HG02840 (cell line): ENCODE results near the gene EPC2.
"Not testable (repeated sequence)": the region's sequence is repeated elsewhere in the genome, so short reads cannot be mapped to it uniquely, and the experiment has no call there.

Experiments used
- ATAC-seq: cut with Tn5 transposase; IDR thresholded peaks from one replicate; pipeline ENCODE4 v1.9.1; 2021; ENCODE audit warnings: mild to moderate bottlenecking, moderate library complexity, moderate number of reproducible peaks; ENCODE audit not compliant: unreplicated experiment, low FRiP score

EPC2 gene

DNA sequence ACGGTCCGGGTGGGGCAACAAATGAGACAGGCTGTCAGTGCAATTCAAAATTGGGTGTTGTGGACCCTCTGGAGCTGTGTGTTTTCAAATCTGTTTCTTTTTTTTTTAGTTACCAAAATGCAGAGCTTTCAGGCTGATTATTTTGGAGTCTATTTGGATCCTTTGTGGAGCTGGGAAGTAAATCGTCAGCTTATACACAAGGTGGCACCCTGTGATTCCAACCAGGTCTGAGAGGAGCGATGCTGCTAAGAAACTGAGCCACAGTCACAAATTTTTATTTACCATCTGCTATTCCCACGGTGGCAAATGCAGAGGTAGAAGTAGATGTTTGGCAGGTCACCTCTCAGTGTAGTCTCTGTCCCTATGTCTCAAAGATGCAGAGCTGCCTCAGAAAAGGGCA, 3.8 kb upstream of the EPC2 start:
- no peak for ATAC-seq

DNA sequence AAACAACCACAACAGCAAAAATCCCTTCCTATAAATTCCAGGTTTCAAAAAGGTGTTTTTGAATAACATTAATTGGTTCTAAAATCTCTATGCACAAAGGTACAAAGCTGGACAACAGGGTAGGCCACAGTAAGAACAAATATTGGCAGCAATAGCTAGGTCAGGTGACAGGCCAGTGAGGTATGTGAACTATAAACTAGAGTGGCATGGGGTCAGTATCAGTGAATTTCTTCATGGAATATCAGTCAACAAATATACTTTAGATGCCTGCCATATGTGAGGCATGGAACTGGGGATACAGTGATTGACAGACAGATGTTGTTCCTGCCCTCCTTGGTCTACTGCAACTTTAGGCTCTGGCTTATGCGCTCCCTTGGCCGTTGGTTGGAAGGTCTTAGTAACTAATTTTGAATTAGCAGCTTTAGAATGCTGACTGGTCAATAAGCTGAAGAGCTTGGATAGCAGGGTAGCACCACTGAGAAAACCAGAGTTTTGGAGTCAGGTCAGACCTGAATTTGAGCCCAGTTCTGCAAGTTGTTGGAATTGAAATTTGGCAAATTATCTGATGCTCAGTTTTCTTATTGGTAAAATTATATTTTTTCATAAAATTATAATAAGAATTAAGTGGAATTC, 2.3 kb upstream of the EPC2 start:
- ATAC-seq: no peak

DNA sequence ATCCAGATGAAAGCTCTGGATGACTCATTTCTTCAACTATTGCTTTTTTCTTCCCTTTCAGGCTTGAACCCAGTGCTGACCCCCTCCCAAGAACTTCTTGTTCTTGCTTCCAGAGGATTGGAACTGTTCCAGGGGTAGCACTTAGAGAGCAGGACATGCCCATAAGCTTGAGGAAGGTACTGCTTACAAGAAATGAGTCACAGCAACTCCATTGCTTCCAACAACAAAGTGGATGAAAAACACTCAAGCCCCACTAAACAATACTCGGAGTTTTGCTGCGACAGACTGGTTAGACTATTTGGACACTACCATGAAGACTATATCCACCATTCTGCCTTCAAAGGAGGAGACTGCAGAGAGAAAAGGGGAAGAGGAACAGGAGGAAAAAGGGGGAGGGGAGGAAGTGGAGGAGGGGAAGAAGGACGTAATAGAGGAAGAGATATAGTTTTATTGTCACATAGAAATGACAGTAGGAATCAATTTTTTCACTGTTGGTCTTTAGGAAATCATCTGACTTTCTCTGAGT, 1.6 kb upstream of the EPC2 start:
- ATAC-seq: no peak

DNA sequence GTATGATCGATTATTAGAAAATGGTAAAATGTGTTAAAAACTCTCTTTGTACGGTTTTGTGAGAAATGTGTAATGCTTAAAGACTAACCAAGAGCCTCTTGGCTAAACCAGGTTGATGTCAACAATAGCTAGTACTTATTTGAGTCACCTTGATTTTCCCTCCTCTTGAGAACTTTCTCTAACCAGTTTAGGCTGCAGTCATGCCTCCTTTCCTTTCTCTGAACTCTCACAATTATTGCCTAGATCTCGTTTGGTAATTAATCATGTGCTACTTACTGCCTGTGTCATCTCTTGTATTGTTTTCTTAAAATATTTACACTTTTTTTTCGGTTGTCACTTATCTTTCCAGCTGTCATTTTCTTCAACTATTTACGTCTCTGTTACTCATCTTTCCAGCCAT, 1.1 kb upstream of the EPC2 start:
- peak; percentile 26 for ATAC-seq

DNA sequence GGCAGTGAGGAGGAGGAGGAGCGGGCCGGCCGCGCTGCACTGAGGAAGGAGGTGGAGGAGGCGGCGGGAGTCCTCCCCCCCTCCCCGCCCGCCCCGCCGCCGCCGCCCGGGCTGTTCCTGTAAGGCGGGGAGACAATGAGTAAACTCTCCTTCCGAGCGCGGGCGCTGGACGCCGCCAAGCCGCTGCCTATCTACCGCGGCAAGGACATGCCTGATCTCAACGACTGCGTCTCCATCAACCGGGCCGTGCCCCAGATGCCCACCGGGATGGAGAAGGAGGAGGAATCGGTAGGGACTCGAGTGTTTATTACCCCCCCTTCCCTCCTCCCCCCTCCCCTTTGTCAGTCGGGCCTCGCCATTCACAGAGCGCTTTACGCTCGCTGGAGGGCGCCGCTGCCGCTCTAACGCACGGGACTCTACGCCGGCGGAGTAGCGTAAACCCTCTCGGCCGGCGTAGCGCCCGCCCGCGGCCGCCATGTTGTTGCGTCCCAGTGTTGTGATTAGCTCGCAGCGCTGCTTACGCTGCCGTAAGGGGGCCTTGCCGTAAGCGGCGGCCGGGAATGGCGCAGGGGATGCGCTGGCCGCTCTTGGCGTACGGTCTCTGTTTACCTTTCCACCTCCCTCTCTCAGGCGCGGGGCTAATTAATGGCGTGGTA, 460 bp downstream of the EPC2 start:
- ATAC-seq: peak; percentile 42

- ATAC-seq: peak; percentile 37
Measured at GRCh38 chr2:148645539-148646230, 1.1 kb downstream of the EPC2 start.

DNA sequence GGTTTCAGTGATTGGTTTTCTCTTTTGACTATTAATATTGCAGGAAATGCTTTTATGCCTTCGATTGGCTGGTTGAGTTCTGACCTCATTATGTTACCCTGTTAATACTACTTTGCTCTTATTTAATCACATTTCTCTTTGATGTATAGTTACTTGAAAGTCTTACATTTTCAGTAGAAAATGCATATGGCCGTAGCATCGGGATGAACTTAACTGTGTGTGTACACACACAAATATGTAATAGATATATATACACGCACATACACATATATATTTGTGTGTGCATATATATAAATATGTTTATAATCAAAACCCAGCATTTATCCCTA, 1.6 kb downstream of the EPC2 start:
- no peak for ATAC-seq

- ATAC-seq: not testable (repeated sequence)
Measured at GRCh38 chr2:148647711-148648110, 3.2 kb downstream of the EPC2 start.

DNA sequence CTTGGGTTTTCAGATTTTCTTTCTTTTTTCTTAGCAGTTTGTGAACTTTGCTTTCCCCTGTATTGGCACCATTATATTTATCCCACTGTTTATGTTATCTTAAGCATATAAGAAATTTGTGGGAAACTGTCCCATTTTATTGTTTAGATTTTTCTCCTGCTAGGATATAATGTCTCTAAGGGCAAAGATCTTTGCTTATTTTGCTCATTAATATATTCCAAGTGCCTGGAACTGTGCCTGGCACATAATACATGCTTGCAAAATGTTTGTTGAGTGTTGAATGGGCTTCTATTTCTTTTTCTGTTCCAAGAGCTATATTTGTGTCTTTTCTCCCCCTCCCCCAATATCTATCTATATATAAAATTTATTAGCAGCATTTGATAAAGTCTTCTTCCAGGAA, 5.4 kb downstream of the EPC2 start:
- no peak for ATAC-seq

- ATAC-seq: no peak
Measured at GRCh38 chr2:148650881-148651280, 6.3 kb downstream of the EPC2 start.

DNA sequence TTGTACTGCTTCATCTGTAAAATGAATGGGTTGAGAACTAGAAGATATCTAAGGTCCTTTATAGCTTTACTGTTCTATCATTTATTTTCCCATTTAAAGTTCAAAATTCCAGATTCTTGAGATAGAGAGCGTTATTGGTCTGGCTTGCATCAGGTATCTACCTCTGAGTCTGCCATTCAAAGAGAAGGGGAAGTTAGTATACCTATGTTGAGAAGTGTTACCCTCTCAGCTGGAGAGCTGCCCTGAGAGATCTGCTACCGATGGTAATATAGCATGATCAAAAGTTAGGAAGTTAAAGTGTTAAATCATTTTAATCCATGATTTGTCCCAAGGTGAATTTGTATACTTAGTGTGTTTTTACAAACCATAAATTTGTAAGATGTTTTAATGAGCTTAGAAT, 7.4 kb downstream of the EPC2 start:
- ATAC-seq: no peak

GRCh38 chr2:148653437-148653836, 8.9 kb downstream of the EPC2 start:
- peak; percentile 87 for ATAC-seq

GRCh38 chr2:148654435-148654834, 9.9 kb downstream of the EPC2 start:
- ATAC-seq: no peak

DNA sequence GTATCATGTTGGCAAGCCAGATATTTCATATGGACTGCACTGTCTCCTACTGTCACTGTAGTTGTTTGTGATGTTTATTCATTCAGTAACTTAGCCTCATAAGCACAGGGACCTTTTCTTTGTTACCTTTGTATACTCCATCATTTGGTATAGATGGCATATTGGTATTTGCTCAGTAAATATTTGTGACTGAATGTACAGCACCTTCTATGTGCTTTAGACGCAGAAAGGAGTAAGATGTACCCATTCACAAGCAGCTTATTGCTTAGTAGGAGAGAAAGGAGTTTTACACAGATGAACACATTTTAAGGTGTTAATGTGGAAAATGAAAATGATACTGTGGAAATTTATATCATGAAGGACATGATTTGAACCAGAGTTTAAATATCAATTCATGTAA, 12.0 kb downstream of the EPC2 start:
- no peak for ATAC-seq

DNA sequence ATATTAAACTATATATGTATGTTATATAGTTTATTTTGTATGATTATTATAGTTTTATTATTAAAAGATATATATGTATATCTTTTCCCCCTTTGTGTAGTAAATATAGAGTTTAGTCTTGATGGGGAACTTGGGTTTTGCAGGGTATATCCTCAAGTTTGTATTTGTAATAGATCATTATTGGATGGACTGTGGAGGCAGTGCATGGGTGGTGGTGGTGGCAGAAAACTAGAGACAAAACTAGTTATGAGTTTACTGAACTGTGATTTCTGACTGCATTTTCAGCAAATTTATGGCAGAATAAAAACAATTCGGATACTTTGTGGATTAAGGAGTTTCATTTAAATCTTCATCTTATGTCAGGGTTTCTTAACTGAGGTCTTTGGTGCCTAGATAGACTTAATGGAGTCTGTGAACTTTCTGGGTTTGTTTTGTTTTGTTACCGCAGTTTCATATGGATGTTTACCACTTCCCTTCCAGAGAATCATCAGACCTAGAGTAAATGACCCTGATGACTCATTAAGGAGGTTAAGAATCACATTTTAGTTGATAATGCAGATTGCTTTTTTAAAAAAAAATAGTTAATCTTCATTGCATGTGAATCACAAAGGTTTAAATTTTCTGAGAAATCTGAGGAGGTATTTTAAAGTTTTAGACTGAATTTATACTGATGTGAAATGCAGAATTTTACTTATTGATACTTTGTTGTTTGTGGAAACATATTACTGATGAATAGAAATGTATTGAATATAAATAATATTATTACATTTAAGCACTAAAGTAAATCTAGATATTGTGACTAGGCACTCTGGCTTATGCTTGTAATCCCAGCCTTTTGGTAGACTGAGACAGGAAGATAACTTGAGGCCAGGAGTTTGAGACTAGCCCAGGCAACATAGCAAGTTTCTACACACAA, 14.5 kb downstream of the EPC2 start:
- peak; percentile 78 for ATAC-seq

GRCh38 chr2:148660999-148661398, 16.4 kb downstream of the EPC2 start:
- ATAC-seq: no peak

DNA sequence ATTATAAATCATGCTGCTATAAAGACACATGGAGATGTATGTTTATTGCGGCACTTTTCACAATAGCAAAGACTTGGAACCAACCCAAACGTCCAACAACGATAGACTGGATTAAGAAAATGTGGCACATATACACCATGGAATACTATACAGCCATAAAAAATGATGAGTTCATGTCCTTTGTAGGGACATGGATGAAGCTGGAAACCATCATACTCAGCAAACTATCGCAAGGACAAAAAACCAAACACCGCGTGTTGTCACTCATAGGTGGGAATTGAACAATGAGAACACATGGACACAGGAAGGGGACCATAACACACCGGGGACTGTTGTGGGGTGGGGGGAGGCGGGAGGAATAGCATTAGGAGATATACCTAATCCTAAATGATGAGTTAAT, 17.8 kb downstream of the EPC2 start:
- not testable (repeated sequence) for ATAC-seq

- ATAC-seq: no peak
Measured at GRCh38 chr2:148664229-148664628, 19.7 kb downstream of the EPC2 start.

GRCh38 chr2:148666555-148666954, 22.0 kb downstream of the EPC2 start:
- ATAC-seq: no peak

- no peak for ATAC-seq
Measured at GRCh38 chr2:148667113-148667836, 22.7 kb downstream of the EPC2 start.
